Neural progenitor cell (in vitro differentiated cells): Measurements from ENCODE around the gene DNAH10.

ENCODE experiments used
- EZH2 ChIP-seq: fragments of 200-600 bp; sonication (generic); IDR thresholded peaks from 2 replicates; pipeline ENCODE4 v1.6.1; 2017; ENCODE audit warnings: antibody characterized with exemption, mild to moderate bottlenecking, moderate library complexity
- TF ChIP-seq, protein P1 (sequence below): fragments of 200-600 bp; sonication (generic); IDR thresholded peaks from 2 replicates; pipeline ENCODE4 v1.5.1; 2017; ENCODE audit warnings: antibody characterized with exemption, mild to moderate bottlenecking

DNA sequence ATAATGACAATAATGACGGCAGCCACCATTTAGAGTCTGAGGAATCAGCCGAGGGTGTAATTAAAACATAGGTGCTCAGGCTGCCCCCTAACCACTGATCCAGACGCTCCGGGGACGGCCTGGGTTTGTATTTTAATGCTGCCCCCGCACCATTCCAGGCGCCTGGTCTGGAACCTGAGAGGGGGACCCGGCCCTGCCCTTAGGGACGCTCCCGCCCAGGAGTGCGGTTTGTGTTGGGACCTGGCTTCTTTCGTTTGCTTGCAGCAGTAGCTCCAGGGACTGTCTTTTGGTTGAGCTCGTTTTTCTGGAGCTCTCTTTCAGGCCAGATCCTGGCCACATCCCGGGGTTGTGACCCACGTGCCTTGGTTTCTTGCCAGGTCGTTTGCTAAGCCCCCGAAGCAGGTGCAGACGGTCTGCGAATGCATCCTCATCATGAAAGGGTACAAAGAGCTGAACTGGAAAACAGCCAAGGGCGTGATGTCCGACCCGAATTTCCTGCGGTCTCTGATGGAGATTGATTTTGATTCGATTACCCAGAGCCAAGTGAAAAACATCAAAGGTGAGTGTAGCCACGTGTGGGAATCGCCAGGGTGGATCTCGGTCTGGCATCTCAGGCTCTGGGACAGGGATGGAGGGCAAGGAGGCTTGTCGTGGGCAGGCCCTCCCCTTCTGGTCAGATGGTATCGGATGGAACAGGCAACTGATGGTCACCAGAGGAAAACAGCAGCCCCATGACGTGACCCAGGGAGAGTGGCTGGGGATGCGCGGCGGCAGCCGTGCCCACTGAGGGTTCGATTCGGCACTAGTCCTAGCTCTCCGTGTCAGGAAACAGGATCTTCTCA, 147.0 kb downstream of the DNAH10 start:
- TF ChIP-seq EZH2: no peak
- TF ChIP-seq, protein P1, sequence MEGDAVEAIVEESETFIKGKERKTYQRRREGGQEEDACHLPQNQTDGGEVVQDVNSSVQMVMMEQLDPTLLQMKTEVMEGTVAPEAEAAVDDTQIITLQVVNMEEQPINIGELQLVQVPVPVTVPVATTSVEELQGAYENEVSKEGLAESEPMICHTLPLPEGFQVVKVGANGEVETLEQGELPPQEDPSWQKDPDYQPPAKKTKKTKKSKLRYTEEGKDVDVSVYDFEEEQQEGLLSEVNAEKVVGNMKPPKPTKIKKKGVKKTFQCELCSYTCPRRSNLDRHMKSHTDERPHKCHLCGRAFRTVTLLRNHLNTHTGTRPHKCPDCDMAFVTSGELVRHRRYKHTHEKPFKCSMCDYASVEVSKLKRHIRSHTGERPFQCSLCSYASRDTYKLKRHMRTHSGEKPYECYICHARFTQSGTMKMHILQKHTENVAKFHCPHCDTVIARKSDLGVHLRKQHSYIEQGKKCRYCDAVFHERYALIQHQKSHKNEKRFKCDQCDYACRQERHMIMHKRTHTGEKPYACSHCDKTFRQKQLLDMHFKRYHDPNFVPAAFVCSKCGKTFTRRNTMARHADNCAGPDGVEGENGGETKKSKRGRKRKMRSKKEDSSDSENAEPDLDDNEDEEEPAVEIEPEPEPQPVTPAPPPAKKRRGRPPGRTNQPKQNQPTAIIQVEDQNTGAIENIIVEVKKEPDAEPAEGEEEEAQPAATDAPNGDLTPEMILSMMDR: no peak
